MCF 10A (cell line): Measurements from ENCODE around the gene CNIH1. TPM values are rescaled to one million over a fixed set of nuclear protein-coding genes. Genes with fewer than 3 reads are reported as not detected.
"Not testable (repeated sequence)": the region's sequence is repeated elsewhere in the genome, so short reads cannot be mapped to it uniquely, and the experiment has no call there.

Experiments used
- BruUV-seq: library from RNA; stranded (reverse); fragments of 400-500 nt; replicated peaks from 2 replicates; lab custom pipeline; 2021; lab: Mats Ljungman, UMichigan
- CTCF ChIA-PET: fragments of 300-600 bp; sonication (Branson Sonifier 250); formaldehyde crosslinking; extraction: SDS; loops from one replicate; lab custom pipeline; 2021; ENCODE audit warnings: antibody characterized with exemption, inconsistent platforms; lab: Yijun Ruan, JAX
- POLR2A ChIA-PET: fragments of 300-600, 350-650 bp; sonication (Branson Sonifier 250); formaldehyde crosslinking; extraction: SDS; loops from one replicate; lab custom pipeline; 2020; ENCODE audit warnings: antibody characterized with exemption, inconsistent platforms; lab: Yijun Ruan, JAX
- DNase-seq: peaks from one replicate; pipeline ENCODE4 v3.0.0-alpha.2; 2018; ENCODE audit not compliant: unreplicated experiment
- H3K27ac Mint-ChIP-seq: one replicate; pipeline ENCODE4 v1.8.0; 2022; ENCODE audit warnings: mild to moderate bottlenecking, low read depth, mixed read lengths; ENCODE audit not compliant: unreplicated experiment
- H3K27me3 Mint-ChIP-seq: one replicate; pipeline ENCODE4 v1.8.0; 2022; ENCODE audit warnings: mixed read lengths; ENCODE audit not compliant: insufficient read depth, unreplicated experiment
- H3K36me3 Mint-ChIP-seq: one replicate; pipeline ENCODE4 v1.8.0; 2022; ENCODE audit warnings: mild to moderate bottlenecking, moderate library complexity, mixed read lengths; ENCODE audit not compliant: insufficient read depth, unreplicated experiment
- H3K4me1 Mint-ChIP-seq: one replicate; pipeline ENCODE4 v1.8.0; 2022; ENCODE audit warnings: mixed read lengths; ENCODE audit not compliant: insufficient read depth, unreplicated experiment
- H3K4me3 Mint-ChIP-seq: one replicate; pipeline ENCODE4 v1.8.0; 2022; ENCODE audit warnings: mild to moderate bottlenecking, moderate library complexity, mixed read lengths; ENCODE audit not compliant: unreplicated experiment
- H3K9me3 Mint-ChIP-seq: one replicate; pipeline ENCODE4 v1.8.0; 2022; ENCODE audit warnings: mixed read lengths; ENCODE audit not compliant: unreplicated experiment
- CTCF ChIP-seq: fragments of 200-600 bp; IDR thresholded peaks from one replicate; pipeline ENCODE4 v1.8.0; 2022; ENCODE audit warnings: antibody characterized with exemption, mild to moderate bottlenecking; ENCODE audit not compliant: unreplicated experiment
- intact Hi-C: fragments of 100-400 bp; cut with micrococcal nuclease; formaldehyde crosslinking; loops from 2 replicates; pipeline ENCODE4 v1.14.1; 2022
- total RNA-seq: library from RNA; stranded (reverse); gene quantifications from 2 replicates; pipeline ENCODE4 v1.2.3, GENCODE V29; 2022

The CNIH1 gene
- total RNA-seq, 1 experiment from 2014 or later: 228 TPM

DNA sequence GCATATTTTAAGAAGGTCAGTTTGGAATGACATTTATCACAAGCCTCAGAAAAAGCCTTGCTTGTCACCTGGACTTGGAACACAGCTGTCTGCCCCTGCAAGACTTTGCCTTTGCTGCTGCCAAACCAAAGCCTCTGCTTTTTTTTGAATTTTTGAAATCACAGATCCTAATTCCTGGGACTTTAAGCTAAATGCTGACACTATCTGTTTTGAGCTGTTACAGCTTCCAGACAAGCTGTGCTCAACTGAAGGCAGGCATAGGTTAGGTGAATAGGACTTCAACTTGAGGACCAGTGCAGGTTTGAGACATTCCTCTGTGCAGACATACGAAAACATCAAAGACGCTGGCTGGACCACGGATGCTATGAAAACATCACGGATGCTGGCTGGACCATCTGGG is 55.6 kb downstream of the CNIH1 start:
- POLR2A ChIA-PET: no interaction called here
- Mint-ChIP-seq H3K4me3 (no peak overlapping the region), H3K27ac (no peak overlapping the region), H3K36me3 (peaks cover 6% of the 10 kb centered on the region), H3K4me1 (no peaks in the 10 kb centered on the region), H3K27me3 (peaks cover 31% of the 10 kb centered on the region), H3K9me3 (no peaks in the 10 kb centered on the region)
- intact Hi-C loops: no loop called here
- no TSS peak for BruUV-seq
- no peak for DNase-seq
- CTCF ChIA-PET: interaction anchor here (0.5 to 1.0 kb wide), 3 partner anchors 10 to 165 kb away, joined by 3 to 4 read pairs (median 4); partner anchors contain the start of gene CGRRF1
- TF ChIP-seq CTCF: no peak

GRCh38 chr14:54383835-54384234 is 57.3 kb downstream of the CNIH1 start:
- intact Hi-C loops: no loop called here
- Mint-ChIP-seq H3K27ac (no peak overlapping the region), H3K27me3 (peaks cover 34% of the 10 kb centered on the region), H3K4me1 (no peaks in the 10 kb centered on the region), H3K36me3 (peaks cover 6% of the 10 kb centered on the region), H3K4me3 (no peak overlapping the region), H3K9me3 (no peaks in the 10 kb centered on the region)
- ChIA-PET POLR2A (interaction anchor here (1.2 kb wide), 1 partner anchor 13 kb away, joined by 5 read pairs; the partner anchor contains the start of gene CDKN3), CTCF (no interaction called here)
- TF ChIP-seq CTCF: no peak
- no peak for DNase-seq
- BruUV-seq: no TSS peak

GRCh38 chr14:54381821-54382220 is 59.4 kb downstream of the CNIH1 start:
- H3K9me3 Mint-ChIP-seq: no peaks in the 10 kb centered on the region
- intact Hi-C loops: no loop called here
- no peak for DNase-seq
- no peaks in the 10 kb centered on the region for H3K4me1 Mint-ChIP-seq
- H3K27ac Mint-ChIP-seq: no peak overlapping the region
- H3K27me3 Mint-ChIP-seq: peaks cover 23% of the 10 kb centered on the region
- H3K4me3 Mint-ChIP-seq: no peak overlapping the region
- no peak for TF ChIP-seq CTCF
- ChIA-PET CTCF (interaction anchor here (1.5 kb wide), 1 partner anchor 34 kb away, joined by 3 read pairs; no protein-coding TSS in a partner anchor), POLR2A (no interaction called here)
- H3K36me3 Mint-ChIP-seq: peaks cover 6% of the 10 kb centered on the region
- no TSS peak for BruUV-seq

DNA sequence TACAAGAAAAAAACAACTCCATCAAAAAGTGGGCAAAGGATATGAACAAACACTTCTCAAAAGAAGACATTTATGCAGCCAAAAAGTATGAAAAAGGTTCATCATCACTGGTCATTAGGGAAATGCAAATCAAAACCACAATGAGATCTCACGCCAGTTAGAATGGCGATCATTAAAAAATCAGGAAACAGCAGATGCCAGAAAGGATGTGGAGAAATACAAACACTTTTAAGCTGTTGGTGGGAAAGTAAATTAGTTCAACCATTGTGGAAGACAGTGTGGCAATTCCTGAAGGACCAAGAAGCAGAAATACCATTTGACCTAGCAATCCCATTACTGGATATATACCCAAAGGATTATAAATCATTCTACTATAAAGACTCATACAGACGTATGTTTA is 60.6 kb downstream of the CNIH1 start:
- H3K4me1 Mint-ChIP-seq, BruUV-seq, H3K4me3 Mint-ChIP-seq, H3K27ac Mint-ChIP-seq, H3K36me3 Mint-ChIP-seq, DNase-seq, intact Hi-C loops, H3K9me3 Mint-ChIP-seq: not testable (repeated sequence)
- ChIA-PET CTCF (interaction anchor here (1.2 kb wide), 1 partner anchor 13 kb away, joined by 4 read pairs; no protein-coding TSS in a partner anchor), POLR2A (interaction anchor here (1.1 kb wide), 1 partner anchor 16 kb away, joined by 3 read pairs; the partner anchor contains the start of gene CDKN3)
- H3K27me3 Mint-ChIP-seq: peaks cover 18% of the 10 kb centered on the region

DNA sequence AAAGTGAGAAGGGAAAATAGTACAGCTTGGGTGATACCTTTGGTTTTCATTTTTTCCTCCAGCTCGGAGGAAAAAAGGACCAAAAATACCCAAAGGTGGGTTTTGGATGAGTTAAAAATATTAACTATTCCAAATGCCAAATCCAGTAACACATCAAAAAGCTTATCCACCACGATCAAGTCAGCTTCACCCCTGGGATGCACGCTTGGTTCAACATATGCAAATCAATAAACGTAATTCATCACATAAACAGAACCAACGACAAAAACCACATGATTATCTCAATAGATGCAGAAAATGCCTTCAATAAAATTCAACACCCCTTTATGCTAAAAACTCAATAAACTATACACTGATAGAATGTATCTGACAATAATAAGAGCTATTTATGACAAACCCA is 62.3 kb downstream of the CNIH1 start:
- H3K4me1 Mint-ChIP-seq, intact Hi-C loops, H3K36me3 Mint-ChIP-seq, BruUV-seq, H3K9me3 Mint-ChIP-seq, DNase-seq, H3K4me3 Mint-ChIP-seq, H3K27ac Mint-ChIP-seq: not testable (repeated sequence)
- H3K27me3 Mint-ChIP-seq: peaks cover 18% of the 10 kb centered on the region
- CTCF ChIA-PET: interaction anchor here (0.6 kb wide), 1 partner anchor 1085 kb away, joined by 6 read pairs; no protein-coding TSS in a partner anchor
- POLR2A ChIA-PET: interaction anchor here (0.7 kb wide), 1 partner anchor 407 kb away, joined by 3 read pairs; no protein-coding TSS in a partner anchor
